HG03159 (cell line): Measurements from ENCODE around the gene THAP4.
A peak's percentile ranks its signal among the peaks of the same experiment; 100 is the strongest.

Experiments
- ATAC-seq: cut with Tn5 transposase; IDR thresholded peaks from one replicate; pipeline ENCODE4 v1.9.1; 2021; ENCODE audit warnings: mild to moderate bottlenecking, moderate library complexity; ENCODE audit not compliant: unreplicated experiment

The THAP4 gene

GRCh38 chr2:241615041-241615440 lies 21.9 kb downstream of the THAP4 start:
- no peak for ATAC-seq

GRCh38 chr2:241613017-241613780 lies 23.8 kb downstream of the THAP4 start:
- ATAC-seq, result no peak

- no peak for ATAC-seq
These were observed 24.6 kb downstream of the THAP4 start for GRCh38 chr2:241612156-241613016.

- no peak for ATAC-seq
These were observed 25.9 kb downstream of the THAP4 start for GRCh38 chr2:241611062-241611461.

- peak; percentile 98 for ATAC-seq
These were observed 26.8 kb downstream of the THAP4 start for GRCh38 chr2:241609859-241610793.

- ATAC-seq, result no peak
These were observed 28.1 kb downstream of the THAP4 start for GRCh38 chr2:241608881-241609280.

- no peak for ATAC-seq
These were observed 29.6 kb downstream of the THAP4 start for GRCh38 chr2:241607162-241607885.

GRCh38 chr2:241606186-241606585 lies 30.8 kb downstream of the THAP4 start:
- no peak for ATAC-seq

GRCh38 chr2:241603686-241604085 lies 33.3 kb downstream of the THAP4 start:
- ATAC-seq, result no peak

GRCh38 chr2:241602720-241603119 lies 34.2 kb downstream of the THAP4 start:
- ATAC-seq, result no peak

- no peak for ATAC-seq
These were observed 35.1 kb downstream of the THAP4 start for GRCh38 chr2:241601841-241602240.

- no peak for ATAC-seq
These were observed 37.3 kb downstream of the THAP4 start for GRCh38 chr2:241599615-241600014.

- ATAC-seq, result no peak
These were observed 38.5 kb downstream of the THAP4 start for GRCh38 chr2:241598487-241598886.

- no peak for ATAC-seq
These were observed 38.9 kb downstream of the THAP4 start for GRCh38 chr2:241598061-241598460.

- ATAC-seq, result no peak
These were observed 39.4 kb downstream of the THAP4 start for GRCh38 chr2:241597561-241597960.

- ATAC-seq, result no peak
These were observed 41.3 kb downstream of the THAP4 start for GRCh38 chr2:241595600-241596140.

- ATAC-seq, result no peak
These were observed 43.7 kb downstream of the THAP4 start for GRCh38 chr2:241593271-241593670.

- no peak for ATAC-seq
These were observed 44.7 kb downstream of the THAP4 start for GRCh38 chr2:241592126-241592845.
